Femur (tissue), 1 donor: ENCODE data around the gene TADA2B.

Experiments
- DNase-seq: peaks from one replicate; pipeline ENCODE4 v3.0.0-alpha.2; 2017

Gene TADA2B

GRCh38 chr4:7018281-7018680 lies 24.9 kb upstream of the TADA2B start:
- no peak for DNase-seq

GRCh38 chr4:7019367-7019766 lies 23.8 kb upstream of the TADA2B start:
- no peak for DNase-seq

GRCh38 chr4:7020290-7020689 lies 22.9 kb upstream of the TADA2B start:
- DNase-seq: no peak

GRCh38 chr4:7020856-7021255 lies 22.3 kb upstream of the TADA2B start:
- DNase-seq: no peak

- no peak for DNase-seq
These were observed 21.8 kb upstream of the TADA2B start for GRCh38 chr4:7021355-7021754.

- DNase-seq: no peak
These were observed 21.1 kb upstream of the TADA2B start for GRCh38 chr4:7021930-7022664.

GRCh38 chr4:7023486-7023885 lies 19.7 kb upstream of the TADA2B start:
- DNase-seq: no peak

GRCh38 chr4:7023901-7024300 lies 19.3 kb upstream of the TADA2B start:
- DNase-seq: no peak

- DNase-seq: no peak
These were observed 18.8 kb upstream of the TADA2B start for GRCh38 chr4:7024336-7024890.

GRCh38 chr4:7025040-7025602 lies 18.1 kb upstream of the TADA2B start:
- DNase-seq: no peak

GRCh38 chr4:7026107-7026506 lies 17.1 kb upstream of the TADA2B start:
- no peak for DNase-seq

GRCh38 chr4:7027284-7027683 lies 15.9 kb upstream of the TADA2B start:
- no peak for DNase-seq

- DNase-seq: no peak
These were observed 15.3 kb upstream of the TADA2B start for GRCh38 chr4:7027913-7028312.

GRCh38 chr4:7029212-7029611 lies 14.0 kb upstream of the TADA2B start:
- no peak for DNase-seq

- no peak for DNase-seq
These were observed 13.3 kb upstream of the TADA2B start for GRCh38 chr4:7029921-7030320.

- no peak for DNase-seq
These were observed 12.3 kb upstream of the TADA2B start for GRCh38 chr4:7030856-7031255.

GRCh38 chr4:7031558-7032449 lies 11.4 kb upstream of the TADA2B start:
- no peak for DNase-seq

GRCh38 chr4:7032596-7032995 lies 10.6 kb upstream of the TADA2B start:
- DNase-seq: no peak

- no peak for DNase-seq
These were observed 8.7 kb upstream of the TADA2B start for GRCh38 chr4:7034262-7035081.

- DNase-seq: no peak
These were observed 5.7 kb upstream of the TADA2B start for GRCh38 chr4:7037425-7037824.

GRCh38 chr4:7040765-7041164 lies 2.4 kb upstream of the TADA2B start:
- DNase-seq: no peak

GRCh38 chr4:7041246-7041645 lies 1.9 kb upstream of the TADA2B start:
- DNase-seq: no peak
